HL-60 (cell line): ENCODE measurements around the gene METTL3.

Source experiments
- DNase-seq, 2 experiments: peaks; one replicate each; pipeline ENCODE4 v3.0.0-alpha.2; 2010 to 2020; ENCODE audit warnings: low read depth in 1 of 2, low spot score in 1 of 2
- H3K27ac ChIP-seq: fragments of 250-450 bp; sonication (Bioruptor Pico); replicated peaks from 2 replicates; pipeline ENCODE4 v1.5.1; 2020; ENCODE audit warnings: mild to moderate bottlenecking, moderate library complexity
- H3K27me3 ChIP-seq: fragments of 250-450 bp; sonication (Bioruptor Pico); 2 replicates; pipeline ENCODE4 v1.5.1; 2021; ENCODE audit warnings: mild to moderate bottlenecking, moderate library complexity; ENCODE audit not compliant: insufficient read depth, poor library complexity, severe bottlenecking
- H3K4me3 ChIP-seq: replicated peaks from 2 replicates; pipeline ENCODE4 v1.5.1; 2011; ENCODE audit warnings: mild to moderate bottlenecking, control low read depth, low read length; ENCODE audit not compliant: insufficient read depth
- GABPA ChIP-seq: IDR thresholded peaks from 2 replicates; pipeline ENCODE4 v1.6.1; 2012; ENCODE audit warnings: low read depth
- POLR2AphosphoS5 ChIP-seq: IDR thresholded peaks from 2 replicates; pipeline ENCODE4 v1.6.1; 2012; ENCODE audit warnings: low read depth
- SPI1 ChIP-seq: IDR thresholded peaks from 2 replicates; pipeline ENCODE4 v1.6.1; 2012; ENCODE audit warnings: low read depth, mild to moderate bottlenecking, borderline replicate concordance
- TF ChIP-seq, protein P1 (sequence below): IDR thresholded peaks from 2 replicates; pipeline ENCODE4 v1.6.1; 2012; ENCODE audit warnings: low read depth; ENCODE audit not compliant: insufficient replicate concordance
- TF ChIP-seq, protein P2 (sequence below): IDR thresholded peaks from one replicate; pipeline ENCODE4 v1.5.1; 2011; ENCODE audit warnings: low read length, control low read depth, inconsistent platforms; ENCODE audit not compliant: insufficient read depth

The METTL3 gene

DNA sequence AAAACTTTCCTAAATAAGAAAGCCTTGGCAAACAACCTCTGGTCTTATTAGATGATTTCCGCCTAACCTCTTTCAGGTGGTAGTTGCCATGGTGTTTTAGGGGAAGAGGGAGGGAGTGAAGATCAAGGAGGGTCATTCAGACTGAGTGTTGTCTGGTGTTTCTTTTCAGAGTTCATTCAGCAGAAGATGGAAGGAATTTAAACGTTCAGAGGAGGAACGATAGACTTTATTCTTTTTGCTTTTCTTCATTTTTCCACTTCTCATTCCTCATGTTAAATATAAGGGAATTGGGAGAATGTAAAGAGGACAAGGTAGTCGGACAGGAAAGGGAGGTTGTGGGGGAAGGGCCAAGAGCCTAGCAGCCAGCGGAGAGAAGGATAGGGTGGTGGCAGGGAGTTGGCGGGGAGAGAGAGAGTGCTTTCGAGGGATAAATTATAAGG is 32.4 kb upstream of the METTL3 start:
- no peak overlapping the region for H3K27ac ChIP-seq
- DNase-seq: no peak
- TF ChIP-seq, protein P1, sequence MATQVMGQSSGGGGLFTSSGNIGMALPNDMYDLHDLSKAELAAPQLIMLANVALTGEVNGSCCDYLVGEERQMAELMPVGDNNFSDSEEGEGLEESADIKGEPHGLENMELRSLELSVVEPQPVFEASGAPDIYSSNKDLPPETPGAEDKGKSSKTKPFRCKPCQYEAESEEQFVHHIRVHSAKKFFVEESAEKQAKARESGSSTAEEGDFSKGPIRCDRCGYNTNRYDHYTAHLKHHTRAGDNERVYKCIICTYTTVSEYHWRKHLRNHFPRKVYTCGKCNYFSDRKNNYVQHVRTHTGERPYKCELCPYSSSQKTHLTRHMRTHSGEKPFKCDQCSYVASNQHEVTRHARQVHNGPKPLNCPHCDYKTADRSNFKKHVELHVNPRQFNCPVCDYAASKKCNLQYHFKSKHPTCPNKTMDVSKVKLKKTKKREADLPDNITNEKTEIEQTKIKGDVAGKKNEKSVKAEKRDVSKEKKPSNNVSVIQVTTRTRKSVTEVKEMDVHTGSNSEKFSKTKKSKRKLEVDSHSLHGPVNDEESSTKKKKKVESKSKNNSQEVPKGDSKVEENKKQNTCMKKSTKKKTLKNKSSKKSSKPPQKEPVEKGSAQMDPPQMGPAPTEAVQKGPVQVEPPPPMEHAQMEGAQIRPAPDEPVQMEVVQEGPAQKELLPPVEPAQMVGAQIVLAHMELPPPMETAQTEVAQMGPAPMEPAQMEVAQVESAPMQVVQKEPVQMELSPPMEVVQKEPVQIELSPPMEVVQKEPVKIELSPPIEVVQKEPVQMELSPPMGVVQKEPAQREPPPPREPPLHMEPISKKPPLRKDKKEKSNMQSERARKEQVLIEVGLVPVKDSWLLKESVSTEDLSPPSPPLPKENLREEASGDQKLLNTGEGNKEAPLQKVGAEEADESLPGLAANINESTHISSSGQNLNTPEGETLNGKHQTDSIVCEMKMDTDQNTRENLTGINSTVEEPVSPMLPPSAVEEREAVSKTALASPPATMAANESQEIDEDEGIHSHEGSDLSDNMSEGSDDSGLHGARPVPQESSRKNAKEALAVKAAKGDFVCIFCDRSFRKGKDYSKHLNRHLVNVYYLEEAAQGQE: no peak
- no peak for TF ChIP-seq GABPA
- TF ChIP-seq, protein P2, sequence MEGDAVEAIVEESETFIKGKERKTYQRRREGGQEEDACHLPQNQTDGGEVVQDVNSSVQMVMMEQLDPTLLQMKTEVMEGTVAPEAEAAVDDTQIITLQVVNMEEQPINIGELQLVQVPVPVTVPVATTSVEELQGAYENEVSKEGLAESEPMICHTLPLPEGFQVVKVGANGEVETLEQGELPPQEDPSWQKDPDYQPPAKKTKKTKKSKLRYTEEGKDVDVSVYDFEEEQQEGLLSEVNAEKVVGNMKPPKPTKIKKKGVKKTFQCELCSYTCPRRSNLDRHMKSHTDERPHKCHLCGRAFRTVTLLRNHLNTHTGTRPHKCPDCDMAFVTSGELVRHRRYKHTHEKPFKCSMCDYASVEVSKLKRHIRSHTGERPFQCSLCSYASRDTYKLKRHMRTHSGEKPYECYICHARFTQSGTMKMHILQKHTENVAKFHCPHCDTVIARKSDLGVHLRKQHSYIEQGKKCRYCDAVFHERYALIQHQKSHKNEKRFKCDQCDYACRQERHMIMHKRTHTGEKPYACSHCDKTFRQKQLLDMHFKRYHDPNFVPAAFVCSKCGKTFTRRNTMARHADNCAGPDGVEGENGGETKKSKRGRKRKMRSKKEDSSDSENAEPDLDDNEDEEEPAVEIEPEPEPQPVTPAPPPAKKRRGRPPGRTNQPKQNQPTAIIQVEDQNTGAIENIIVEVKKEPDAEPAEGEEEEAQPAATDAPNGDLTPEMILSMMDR: no peak
- TF ChIP-seq POLR2AphosphoS5: no peak
- TF ChIP-seq SPI1: no peak
- H3K4me3 ChIP-seq: no peak overlapping the region
- peaks cover 4% of the 10 kb centered on the region for H3K27me3 ChIP-seq

DNA sequence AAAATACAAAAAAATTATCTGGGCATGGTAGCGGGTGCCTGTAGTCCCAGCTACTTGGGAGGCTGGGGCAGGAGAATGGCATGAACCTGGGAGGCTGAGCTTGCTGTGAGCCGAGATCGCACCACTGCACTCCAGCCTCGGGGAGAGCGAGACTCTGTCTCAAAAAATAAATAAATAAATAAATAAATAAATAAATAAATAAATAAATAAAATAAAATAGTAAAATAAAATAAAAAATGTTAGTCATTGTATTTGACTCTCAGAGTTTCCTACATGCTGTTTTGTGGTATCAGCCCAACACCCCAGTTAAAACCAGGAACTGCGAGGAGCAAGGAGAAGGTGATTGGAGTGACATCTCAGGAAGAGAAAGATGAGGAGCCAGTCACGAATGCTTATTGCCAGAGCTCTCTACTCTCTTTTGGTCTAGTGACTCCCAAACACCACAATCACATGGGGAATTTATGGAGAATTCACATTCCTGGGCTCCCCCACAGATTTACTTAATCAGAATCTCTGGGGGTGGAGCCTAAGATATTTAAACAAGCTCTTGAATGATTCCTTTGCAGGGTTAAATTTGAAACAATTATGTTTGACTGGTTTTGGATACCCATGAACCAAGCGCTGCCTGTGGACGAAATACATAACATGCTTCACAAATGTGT is 30.4 kb upstream of the METTL3 start:
- Histone ChIP-seq H3K27ac (no peak overlapping the region), H3K4me3 (no peak overlapping the region), H3K27me3 (peaks cover 14% of the 10 kb centered on the region)
- no peak for TF ChIP-seq GABPA
- TF ChIP-seq, protein P1: no peak
- no peak for TF ChIP-seq POLR2AphosphoS5
- no peak for TF ChIP-seq SPI1
- TF ChIP-seq, protein P2: no peak
- no peak for DNase-seq

DNA sequence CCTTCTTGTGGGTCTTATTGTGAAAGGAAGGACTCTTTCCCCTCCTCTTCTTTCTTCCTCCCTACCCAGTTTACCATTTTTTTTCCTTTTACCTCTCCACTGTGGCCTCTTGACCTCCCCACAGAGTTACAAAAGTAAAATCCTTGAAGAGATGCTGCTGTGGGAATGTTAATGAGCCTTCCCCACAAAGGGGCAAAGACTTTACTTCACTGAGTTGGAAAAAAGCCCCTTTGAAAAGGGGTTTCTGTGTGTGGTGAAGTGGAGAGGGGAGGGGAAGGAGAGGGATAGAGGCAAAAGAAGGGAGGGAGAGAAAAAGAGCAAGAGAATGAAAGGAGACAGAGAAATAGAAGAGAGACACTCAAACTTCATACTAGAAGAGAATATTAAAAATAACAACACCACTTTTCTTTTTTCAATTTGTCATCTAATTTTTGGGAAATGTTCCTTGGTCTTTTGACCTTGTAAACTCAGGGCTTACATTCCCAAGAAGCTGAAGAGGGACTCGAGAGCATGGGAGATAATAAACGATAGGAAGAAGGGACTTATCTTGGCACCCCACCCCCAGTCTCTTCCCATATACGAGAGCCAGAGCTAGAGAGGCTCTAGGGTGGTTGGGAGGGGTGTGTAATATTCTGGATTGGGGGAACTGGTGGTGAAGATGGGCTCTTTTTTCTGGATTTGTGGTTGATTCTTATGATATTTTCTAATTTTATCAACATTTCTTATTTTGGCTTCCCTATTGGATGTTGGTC is 28.2 kb upstream of the METTL3 start:
- TF ChIP-seq GABPA (no peak), POLR2AphosphoS5 (no peak), SPI1 (no peak)
- TF ChIP-seq, protein P2: no peak
- TF ChIP-seq, protein P1: no peak
- no peak for DNase-seq
- Histone ChIP-seq H3K27ac (no peak overlapping the region), H3K4me3 (no peak overlapping the region), H3K27me3 (peaks cover 32% of the 10 kb centered on the region)
